HL-60/S4 treated with phorbol 12-myristate 13-acetate at 8.2 ng/mL for 4 days and 3 days (cell line): ENCODE data around the gene TP53BP2.

Experiments used
- in situ Hi-C: fragments of 300-500 bp; cut with MboI; formaldehyde crosslinking; loops from 2 replicates; pipeline ENCODE4 v1.15.0; 2022; ENCODE audit warnings: low sequenced_read_pairs

Gene TP53BP2

GRCh38 chr1:223803211-223803610, 42.5 kb downstream of the TP53BP2 start:
- in situ Hi-C loops, result no loop called here

GRCh38 chr1:223802602-223803001, 43.1 kb downstream of the TP53BP2 start:
- in situ Hi-C loops, result no loop called here

DNA sequence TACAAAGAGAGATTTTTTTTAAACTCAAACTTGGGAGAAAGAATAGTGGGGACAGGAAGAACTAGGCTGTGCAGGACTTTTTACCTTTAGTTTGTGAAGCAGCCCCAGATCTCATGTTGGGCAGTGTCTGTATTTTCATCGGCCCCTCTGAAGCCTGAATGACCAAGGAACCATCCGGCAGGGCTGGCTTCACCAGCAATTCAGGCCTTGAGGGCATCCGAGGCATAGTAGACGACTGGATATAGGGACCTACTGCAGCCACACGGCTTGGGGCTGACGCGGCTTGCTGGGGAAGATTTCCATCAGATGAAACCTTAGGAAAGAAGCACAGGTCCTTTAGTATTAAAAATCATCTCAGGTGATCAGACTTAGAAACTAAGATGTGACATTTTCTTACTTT, 43.7 kb downstream of the TP53BP2 start:
- in situ Hi-C loops, result no loop called here

DNA sequence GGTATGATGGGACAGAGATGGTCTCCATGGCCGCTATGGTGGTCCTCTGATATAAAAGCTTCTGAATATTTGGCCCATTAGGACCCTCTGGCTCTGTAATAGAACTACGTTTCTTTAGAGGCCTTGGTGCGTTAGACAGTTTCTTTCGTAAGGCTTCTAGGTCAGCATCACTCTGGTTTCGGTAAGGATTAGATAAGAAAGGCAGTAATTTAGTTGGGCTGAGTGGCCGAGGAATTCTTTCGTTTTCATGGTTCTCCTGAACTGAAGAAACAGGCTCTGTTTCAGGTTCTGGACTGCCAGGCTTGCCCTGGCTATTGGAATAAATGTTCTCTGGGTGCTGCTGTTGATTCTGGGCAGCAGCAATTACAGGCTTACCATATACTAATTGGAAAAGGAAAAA, 49.5 kb downstream of the TP53BP2 start:
- in situ Hi-C loops, result no loop called here

DNA sequence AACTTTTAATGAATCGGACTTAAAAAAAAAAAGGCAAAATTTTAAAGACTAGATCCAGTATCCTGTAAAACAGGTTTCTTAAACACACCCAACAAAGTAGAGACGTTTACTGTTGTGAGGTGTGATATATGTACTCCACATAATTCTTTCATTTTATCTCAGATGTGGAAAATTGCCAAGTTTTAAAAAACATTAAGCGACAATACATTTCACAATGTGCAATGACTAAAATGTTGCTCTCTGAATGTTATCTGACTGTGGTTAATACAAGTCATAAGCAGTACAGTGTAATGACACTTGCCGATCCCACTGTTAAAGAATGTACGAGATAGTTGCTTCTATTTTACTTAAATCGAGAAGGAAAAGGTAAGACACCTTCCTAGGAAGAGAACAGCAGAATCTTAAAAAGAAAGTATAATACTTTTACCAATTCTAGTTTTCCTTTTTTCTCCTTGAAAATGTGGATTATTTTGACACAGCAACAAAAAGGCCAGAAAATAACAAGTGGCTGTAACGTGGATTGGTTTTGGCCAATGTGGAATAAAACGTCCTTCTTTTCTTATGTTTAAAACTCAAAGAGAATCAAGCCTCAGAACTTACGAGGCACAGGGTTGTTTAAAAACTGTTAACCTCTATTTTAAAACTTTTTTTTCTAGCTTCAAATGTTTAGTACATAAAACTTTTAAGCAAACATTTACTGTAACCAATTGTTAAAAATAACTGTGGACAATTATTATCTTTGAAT, 51.4 kb downstream of the TP53BP2 start:
- in situ Hi-C loops, result no loop called here

DNA sequence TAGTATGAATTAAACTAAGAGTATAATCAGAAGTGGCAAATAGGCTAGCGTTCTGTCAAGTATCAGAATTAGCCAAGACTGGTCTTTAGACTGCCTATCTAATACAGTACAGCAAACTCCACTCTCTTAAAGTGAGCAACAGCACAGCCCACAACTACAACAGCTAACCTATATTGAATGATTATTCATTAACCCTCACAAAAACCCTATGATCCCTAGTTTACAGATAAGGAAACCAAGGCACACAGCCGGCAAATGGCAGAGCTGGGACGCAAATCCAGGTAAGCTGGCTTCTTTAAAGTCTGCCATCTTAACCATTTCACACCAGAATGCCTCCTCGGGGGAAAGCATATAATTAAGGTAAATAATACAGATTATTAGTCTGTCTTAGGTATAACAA, 52.0 kb downstream of the TP53BP2 start:
- in situ Hi-C loops, result no loop called here

DNA sequence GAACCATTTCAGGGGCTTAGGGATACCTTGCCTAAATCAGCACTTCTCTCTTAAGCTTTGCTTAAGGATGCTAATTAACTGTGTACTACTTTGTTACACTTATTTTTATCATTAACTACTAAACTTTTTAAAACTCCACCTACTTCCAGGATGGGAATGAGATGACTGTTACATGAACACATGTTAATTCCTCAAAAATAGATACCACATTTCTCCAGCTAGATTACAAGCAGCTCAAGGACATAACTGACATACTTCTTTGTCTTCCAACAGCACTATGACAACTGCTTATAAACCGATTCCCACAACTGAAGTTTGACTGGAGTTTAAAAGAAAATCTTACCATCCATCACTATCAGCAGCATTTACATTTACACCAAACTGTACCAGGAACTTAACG, 53.7 kb downstream of the TP53BP2 start:
- in situ Hi-C loops, result no loop called here

- in situ Hi-C loops, result no loop called here
These were observed 56.9 kb downstream of the TP53BP2 start for GRCh38 chr1:223788746-223789415.

GRCh38 chr1:223785808-223786207, 59.9 kb downstream of the TP53BP2 start:
- in situ Hi-C loops, result no loop called here

GRCh38 chr1:223784541-223784940, 61.2 kb downstream of the TP53BP2 start:
- in situ Hi-C loops, result no loop called here

GRCh38 chr1:223783676-223784075, 62.1 kb downstream of the TP53BP2 start:
- in situ Hi-C loops, result no loop called here

- in situ Hi-C loops, result no loop called here
These were observed 64.8 kb downstream of the TP53BP2 start for GRCh38 chr1:223780949-223781348.

GRCh38 chr1:223780318-223780717, 65.4 kb downstream of the TP53BP2 start:
- in situ Hi-C loops, result no loop called here

DNA sequence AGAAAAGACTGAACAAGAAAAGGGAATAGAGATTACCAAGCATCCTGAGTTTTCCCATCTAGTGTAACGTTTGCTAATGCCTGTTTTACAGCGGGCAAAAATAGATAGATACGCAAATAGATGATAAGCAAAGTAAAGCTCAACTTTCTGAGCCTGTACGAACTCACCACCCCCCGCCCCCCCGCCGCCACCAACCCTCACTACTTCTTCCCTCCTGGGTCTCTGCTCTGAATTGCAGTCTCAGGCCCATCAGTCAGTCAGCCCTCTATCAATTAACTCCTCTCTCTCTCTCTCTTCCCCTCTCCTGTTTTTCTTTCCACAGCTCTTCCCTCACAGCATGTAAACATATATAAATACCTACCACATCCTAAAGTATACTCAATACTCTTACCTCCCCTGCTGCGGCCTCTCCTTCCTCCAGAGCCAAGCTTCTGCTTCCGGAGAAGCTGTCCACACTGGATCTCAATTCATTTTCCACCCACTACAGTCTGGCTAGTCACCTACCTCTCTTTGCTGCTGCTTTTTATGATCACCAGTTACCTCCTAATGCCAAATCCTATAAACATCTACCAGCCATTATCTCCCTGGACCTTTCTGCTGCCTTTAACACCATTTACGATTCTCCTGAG, 68.8 kb downstream of the TP53BP2 start:
- in situ Hi-C loops, result no loop called here

- in situ Hi-C loops, result no loop called here
These were observed 69.5 kb downstream of the TP53BP2 start for GRCh38 chr1:223776075-223776814.

GRCh38 chr1:223775711-223776074, 70.1 kb downstream of the TP53BP2 start:
- in situ Hi-C loops, result no loop called here

- in situ Hi-C loops, result no loop called here
These were observed 70.7 kb downstream of the TP53BP2 start for GRCh38 chr1:223775054-223775453.

- in situ Hi-C loops, result no loop called here
These were observed 71.5 kb downstream of the TP53BP2 start for GRCh38 chr1:223774134-223774814.

- in situ Hi-C loops, result no loop called here
These were observed 73.0 kb downstream of the TP53BP2 start for GRCh38 chr1:223772771-223773160.

DNA sequence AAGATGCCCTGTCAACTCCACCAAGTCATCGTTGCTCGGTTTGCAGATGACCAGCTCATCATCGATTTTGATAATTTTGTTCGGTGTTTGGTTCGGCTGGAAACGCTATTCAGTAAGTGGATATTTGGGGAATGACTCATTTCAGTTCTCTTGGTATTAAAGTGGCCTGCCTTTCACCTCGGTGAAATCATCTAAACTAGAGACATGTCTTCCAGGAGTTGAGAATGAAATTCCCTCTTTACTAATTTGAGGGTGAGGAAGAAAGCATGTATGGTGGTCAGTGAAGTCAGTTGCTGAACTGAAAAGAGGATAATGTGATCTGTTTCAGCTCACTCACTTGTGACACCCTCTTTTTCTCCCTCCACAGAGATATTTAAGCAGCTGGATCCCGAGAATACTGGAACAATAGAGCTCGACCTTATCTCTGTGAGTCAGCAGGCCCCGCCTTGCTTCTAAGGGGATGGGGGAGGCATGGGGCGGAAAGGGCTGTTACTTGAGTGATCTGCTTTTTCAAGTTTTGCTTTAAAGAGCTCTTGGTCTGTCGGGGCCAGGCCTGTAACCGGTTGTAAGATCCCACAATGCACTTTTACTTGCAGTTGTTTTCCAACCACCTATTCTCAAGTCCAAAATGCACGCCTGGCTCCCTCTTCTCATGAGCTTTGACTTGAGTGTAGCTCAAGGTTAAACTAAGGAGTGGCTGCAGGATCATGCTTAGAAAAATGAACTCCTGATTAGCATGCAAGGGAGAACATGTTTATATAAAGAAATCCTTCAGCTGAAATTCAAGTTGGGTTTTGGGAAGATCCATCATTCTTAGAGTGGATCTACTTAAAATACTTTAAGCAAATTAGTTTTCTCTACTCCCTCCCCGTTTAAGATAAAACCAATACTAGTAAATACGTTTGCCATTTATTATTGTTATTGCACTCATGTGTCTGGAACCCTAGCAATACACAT, 73.7 kb downstream of the TP53BP2 start:
- in situ Hi-C loops, result no loop called here
